GM19240 (cell line): ENCODE measurements around the gene SETD6.

ENCODE experiments used
- DNase-seq: peaks from one replicate; pipeline ENCODE4 v3.0.0; 2011; ENCODE audit warnings: low spot score; ENCODE audit not compliant: insufficient read length

Gene SETD6

GRCh38 chr16:58493756-58494431 is 21.4 kb upstream of the SETD6 start:
- DNase-seq = no peak

GRCh38 chr16:58494981-58495520 is 20.3 kb upstream of the SETD6 start:
- DNase-seq = peak; percentile 70

- no peak for DNase-seq
Observed at GRCh38 chr16:58495521-58496331, 19.6 kb upstream of the SETD6 start.

- DNase-seq = no peak
Observed at GRCh38 chr16:58497468-58497867, 17.8 kb upstream of the SETD6 start.

- no peak for DNase-seq
Observed at GRCh38 chr16:58497935-58498334, 17.4 kb upstream of the SETD6 start.

GRCh38 chr16:58498341-58499091 is 16.8 kb upstream of the SETD6 start:
- DNase-seq = no peak

GRCh38 chr16:58499092-58499511 is 16.2 kb upstream of the SETD6 start:
- no peak for DNase-seq

- DNase-seq = peak; percentile 45
Observed at GRCh38 chr16:58499615-58500351, 15.5 kb upstream of the SETD6 start, which contains the start of gene NDRG4. NDRG4 (plus strand) TSS chr16:58500143; CDS start chr16:58500249, 106 bp downstream.

GRCh38 chr16:58500430-58501241 is 14.7 kb upstream of the SETD6 start:
- no peak for DNase-seq

- no peak for DNase-seq
Observed at GRCh38 chr16:58501242-58502131, 13.8 kb upstream of the SETD6 start.

- DNase-seq = no peak
Observed at GRCh38 chr16:58502217-58502921, 12.9 kb upstream of the SETD6 start.

- no peak for DNase-seq
Observed at GRCh38 chr16:58503166-58503862, 12.0 kb upstream of the SETD6 start.

GRCh38 chr16:58503863-58504688 is 11.2 kb upstream of the SETD6 start:
- DNase-seq = no peak

- DNase-seq = no peak
Observed at GRCh38 chr16:58506241-58507194, 8.8 kb upstream of the SETD6 start.

- no peak for DNase-seq
Observed at GRCh38 chr16:58507195-58507962, 7.9 kb upstream of the SETD6 start.
